Measurements from ENCODE around the gene IQCK. TPM values are rescaled to one million over a fixed set of nuclear protein-coding genes. Genes with fewer than 3 reads are reported as not detected.

The IQCK gene
- total and polyA plus RNA-seq, 3 donors from 2014 or later = 77.8 to 102 (median 91.3) TPM

DNA sequence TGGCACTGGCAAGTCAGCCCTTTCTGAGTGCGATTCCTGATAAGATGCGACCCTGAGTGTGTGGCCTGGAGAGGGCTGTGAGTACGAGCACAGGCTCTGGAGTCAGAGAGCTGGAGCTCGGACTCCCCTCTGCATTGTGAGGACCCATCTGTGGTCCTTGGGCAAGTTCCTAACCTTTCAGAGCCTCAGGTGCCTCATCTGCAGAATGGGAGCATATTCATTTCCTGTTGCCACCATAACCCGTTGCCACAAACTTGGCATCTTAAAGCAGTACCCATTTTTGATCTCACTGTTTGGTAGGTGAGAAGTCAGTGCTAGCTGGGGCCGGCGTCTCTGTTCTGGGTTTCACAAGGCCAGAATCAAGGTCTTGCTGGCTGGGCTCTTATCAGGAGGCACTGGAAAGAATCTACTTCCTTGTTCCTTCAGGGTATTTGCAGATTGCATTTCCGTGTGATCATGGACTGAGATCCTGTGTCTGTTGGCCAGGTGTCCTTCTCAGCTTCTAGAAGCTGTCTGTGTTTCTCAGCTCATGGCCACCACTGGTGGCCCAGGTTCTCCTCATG is 20.2 kb upstream of the IQCK start:
- Histone ChIP-seq H3K36me3 (ENCODE audit: low read depth, missing control alignments) (no peaks in the 10 kb centered on the region), H3K4me3 (no peak overlapping the region), H3K4me1 (peaks cover 44% of the 10 kb centered on the region), H3K27ac (peak overlapping the region; percentile 66 to 74), H3K27me3 (no peaks in the 10 kb centered on the region), H3K9me3 (no peaks in the 10 kb centered on the region)
- intact Hi-C loops (cut with DNase I; ENCODE audit: low total_unique reads) = loop anchor here (10.0 kb wide), 1 partner anchor 53 kb away; no protein-coding TSS in a partner anchor
- TF ChIP-seq, protein P1, sequence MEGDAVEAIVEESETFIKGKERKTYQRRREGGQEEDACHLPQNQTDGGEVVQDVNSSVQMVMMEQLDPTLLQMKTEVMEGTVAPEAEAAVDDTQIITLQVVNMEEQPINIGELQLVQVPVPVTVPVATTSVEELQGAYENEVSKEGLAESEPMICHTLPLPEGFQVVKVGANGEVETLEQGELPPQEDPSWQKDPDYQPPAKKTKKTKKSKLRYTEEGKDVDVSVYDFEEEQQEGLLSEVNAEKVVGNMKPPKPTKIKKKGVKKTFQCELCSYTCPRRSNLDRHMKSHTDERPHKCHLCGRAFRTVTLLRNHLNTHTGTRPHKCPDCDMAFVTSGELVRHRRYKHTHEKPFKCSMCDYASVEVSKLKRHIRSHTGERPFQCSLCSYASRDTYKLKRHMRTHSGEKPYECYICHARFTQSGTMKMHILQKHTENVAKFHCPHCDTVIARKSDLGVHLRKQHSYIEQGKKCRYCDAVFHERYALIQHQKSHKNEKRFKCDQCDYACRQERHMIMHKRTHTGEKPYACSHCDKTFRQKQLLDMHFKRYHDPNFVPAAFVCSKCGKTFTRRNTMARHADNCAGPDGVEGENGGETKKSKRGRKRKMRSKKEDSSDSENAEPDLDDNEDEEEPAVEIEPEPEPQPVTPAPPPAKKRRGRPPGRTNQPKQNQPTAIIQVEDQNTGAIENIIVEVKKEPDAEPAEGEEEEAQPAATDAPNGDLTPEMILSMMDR (IDR thresholded peaks at IDR 0.05) = no peak
- no peak for TF ChIP-seq POLR2A (IDR thresholded peaks at IDR 0.05)
- 69 to 70% methylated on average over 8 of the region's 8 CpGs for WGBS, 2 donors
- no peak for DNase-seq

DNA sequence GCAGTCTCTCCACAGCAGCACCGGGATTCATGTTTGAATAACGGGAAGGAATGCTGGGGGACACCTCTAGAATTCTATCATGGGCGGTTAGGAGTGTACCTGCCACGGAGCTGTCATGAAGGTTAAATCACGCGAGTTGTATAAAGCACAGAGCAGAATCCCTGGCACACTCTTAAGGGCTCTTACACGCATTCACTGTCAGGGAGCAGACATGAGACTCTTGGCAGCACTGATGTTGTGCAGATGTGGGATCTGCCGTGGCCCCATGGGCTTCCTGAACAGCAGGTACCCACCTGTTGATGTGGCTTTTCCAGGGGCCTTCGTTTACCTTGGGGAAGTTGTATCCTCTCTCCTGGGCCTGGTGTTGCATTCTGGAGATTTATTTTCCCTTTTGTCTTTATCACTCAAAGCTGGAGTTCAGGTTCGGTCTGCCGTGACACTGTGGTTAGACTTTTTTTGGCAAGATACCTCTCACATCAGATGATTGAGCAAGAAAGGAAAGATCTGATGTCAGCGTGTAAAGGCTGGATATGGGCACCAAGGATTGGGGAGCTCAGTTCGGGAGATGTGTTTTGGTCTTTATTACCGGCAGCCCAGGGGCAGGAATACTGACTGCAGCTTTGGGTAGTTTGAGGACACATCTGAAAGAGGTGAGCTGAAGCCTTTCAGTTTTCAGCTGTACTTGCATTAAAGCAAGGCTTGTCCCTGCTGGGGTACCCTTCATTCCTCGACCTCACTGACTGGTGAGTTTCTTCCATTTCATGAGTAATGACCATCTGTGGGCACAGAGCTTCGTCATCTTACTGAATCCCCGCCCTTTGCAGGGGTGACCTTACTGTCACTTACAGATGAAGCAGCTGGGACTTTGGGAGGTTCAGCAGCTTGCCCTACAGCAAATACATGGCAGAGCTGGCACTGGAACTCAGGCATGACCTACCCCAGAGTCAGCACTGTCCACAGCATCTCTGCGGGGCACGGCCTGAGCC is 19.3 kb upstream of the IQCK start:
- H3K4me3 ChIP-seq = no peak overlapping the region
- no peaks in the 10 kb centered on the region for H3K9me3 ChIP-seq
- no peak for DNase-seq
- WGBS, 2 donors = 89 to 93% methylated on average over 17 to 19 of the region's 19 CpGs
- peak overlapping the region; percentile 66 to 74 for H3K27ac ChIP-seq
- intact Hi-C loops (cut with DNase I; ENCODE audit: low total_unique reads) = loop anchor here (10.0 kb wide), 1 partner anchor 54 kb away; no protein-coding TSS in a partner anchor
- no peak for TF ChIP-seq POLR2A (IDR thresholded peaks at IDR 0.05)
- TF ChIP-seq, protein P1 (IDR thresholded peaks at IDR 0.05) = no peak
- H3K4me1 ChIP-seq = peaks cover 51% of the 10 kb centered on the region
- H3K36me3 ChIP-seq (ENCODE audit: low read depth, missing control alignments) = no peaks in the 10 kb centered on the region
- no peaks in the 10 kb centered on the region for H3K27me3 ChIP-seq

DNA sequence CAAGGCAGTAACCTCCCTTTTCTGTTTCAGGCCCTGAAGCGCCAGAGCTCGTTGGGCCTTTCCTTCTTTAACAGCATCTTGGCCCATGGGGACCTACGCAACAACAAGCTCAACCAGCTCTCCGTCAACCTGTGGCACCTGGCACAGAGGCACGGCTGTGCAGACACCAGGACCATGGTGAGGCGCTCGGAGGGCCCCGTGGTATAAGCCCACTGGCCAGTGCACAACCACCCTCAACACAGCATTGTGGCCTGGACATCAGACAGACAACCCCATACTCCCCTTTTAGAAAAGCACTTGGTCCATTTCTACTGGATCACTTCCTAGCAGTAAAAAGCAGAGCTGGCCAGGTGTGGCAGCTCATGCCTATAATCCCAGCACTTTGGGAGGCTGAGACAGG is 18.6 kb upstream of the IQCK start:
- Histone ChIP-seq H3K27ac (peak overlapping the region; percentile 66 to 67), H3K9me3 (no peaks in the 10 kb centered on the region), H3K4me1 (peaks cover 58% of the 10 kb centered on the region), H3K4me3 (no peak overlapping the region), H3K36me3 (ENCODE audit: low read depth, missing control alignments) (no peaks in the 10 kb centered on the region), H3K27me3 (no peaks in the 10 kb centered on the region)
- intact Hi-C loops (cut with DNase I; ENCODE audit: low total_unique reads) = loop anchor here (10.0 kb wide), 1 partner anchor 55 kb away; no protein-coding TSS in a partner anchor
- WGBS, 2 donors = 94 to 100% methylated on average over 2 to 8 of the region's 8 CpGs
- no peak for TF ChIP-seq POLR2A (IDR thresholded peaks at IDR 0.05)
- no peak for DNase-seq

DNA sequence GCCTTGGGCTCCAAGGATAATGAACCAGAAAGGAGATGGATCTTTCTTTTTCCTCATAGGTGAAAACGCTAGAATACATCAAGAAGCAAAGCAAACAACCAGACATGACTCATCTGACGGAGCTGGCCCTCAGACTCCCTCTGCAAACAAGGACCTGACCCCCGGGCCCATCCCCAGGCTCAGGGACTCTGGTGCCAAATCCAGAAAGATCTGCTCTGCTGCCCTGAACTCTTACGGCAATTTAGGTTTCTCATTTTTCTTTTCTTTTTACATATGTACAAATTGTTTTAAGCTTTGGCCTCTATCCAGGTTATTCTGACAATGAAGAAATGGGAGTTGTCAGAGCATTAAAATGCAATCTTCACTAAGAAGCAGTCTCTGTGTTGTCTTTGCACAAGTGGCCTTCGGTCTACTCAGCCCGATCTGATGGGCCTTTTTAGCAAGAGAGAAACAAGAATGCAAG is 17.7 kb upstream of the IQCK start:
- Histone ChIP-seq H3K27ac (peak overlapping the region; percentile 66 to 67), H3K4me3 (no peak overlapping the region), H3K27me3 (no peaks in the 10 kb centered on the region), H3K36me3 (ENCODE audit: low read depth, missing control alignments) (no peaks in the 10 kb centered on the region), H3K4me1 (peaks cover 66% of the 10 kb centered on the region), H3K9me3 (no peaks in the 10 kb centered on the region)
- intact Hi-C loops (cut with DNase I; ENCODE audit: low total_unique reads) = no loop called here
- 20 to 34% methylated on average over 6 of the region's 6 CpGs for WGBS, 2 donors
- TF ChIP-seq, protein P1 (IDR thresholded peaks at IDR 0.05) = no peak
- TF ChIP-seq POLR2A (IDR thresholded peaks at IDR 0.05) = no peak
- DNase-seq = peak; percentile 52

DNA sequence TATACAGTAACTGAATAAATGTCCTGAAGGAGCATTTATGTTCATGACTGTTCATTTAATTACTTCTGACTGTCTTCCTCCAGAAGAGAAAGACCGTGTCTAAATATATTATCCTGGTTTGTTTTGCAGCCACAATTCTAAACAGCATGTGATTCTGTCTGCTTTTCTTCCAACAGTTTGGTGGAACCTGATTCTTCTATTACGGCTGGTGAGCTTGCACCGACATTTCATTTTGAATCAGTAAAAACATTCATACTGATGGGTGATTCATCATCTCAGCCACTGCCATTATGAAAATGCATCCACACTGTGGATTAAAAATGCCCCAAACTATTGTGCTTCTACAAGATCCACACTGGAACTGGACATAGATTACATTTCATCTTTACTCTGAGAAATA is 17.0 kb upstream of the IQCK start:
- no peak for DNase-seq
- peaks cover 62% of the 10 kb centered on the region for H3K4me1 ChIP-seq
- peak overlapping the region; percentile 66 to 67 for H3K27ac ChIP-seq
- no peak overlapping the region for H3K4me3 ChIP-seq
- WGBS, 2 donors = 75 to 82% methylated on average over 3 of the region's 3 CpGs
- intact Hi-C loops (cut with DNase I; ENCODE audit: low total_unique reads) = no loop called here
- H3K9me3 ChIP-seq = no peaks in the 10 kb centered on the region
- no peak for TF ChIP-seq POLR2A (IDR thresholded peaks at IDR 0.05)
- TF ChIP-seq, protein P1 (IDR thresholded peaks at IDR 0.05) = no peak
- H3K36me3 ChIP-seq (ENCODE audit: low read depth, missing control alignments) = no peaks in the 10 kb centered on the region
- H3K27me3 ChIP-seq = no peaks in the 10 kb centered on the region

Measured in testis (tissue), 3 donors.